ENCODE measurements around the gene RAD21L1. TPM values are rescaled to one million over a fixed set of nuclear protein-coding genes. Genes with fewer than 3 reads are reported as not detected.
A peak's percentile ranks its signal among the peaks of the same experiment; 100 is the strongest.

RAD21L1 gene
- total RNA-seq, 2 experiments from 2014 or later, result 0.18 TPM; not detected in 1

- H3K9me3 Mint-ChIP-seq (ENCODE audit: insufficient read depth), result peaks cover 15% of the 10 kb centered on the region
- H3K4me1 Mint-ChIP-seq (ENCODE audit: low read depth), result peaks cover 38% of the 10 kb centered on the region
- peak overlapping the region; percentile 88 for H3K4me3 Mint-ChIP-seq
- no peak for ATAC-seq
- peaks cover 11% of the 10 kb centered on the region for H3K36me3 Mint-ChIP-seq (ENCODE audit: low read depth)
- H3K27me3 Mint-ChIP-seq (ENCODE audit: low read depth), result no peaks in the 10 kb centered on the region
- POLR2A ChIA-PET, result interaction anchor here (0.6 to 1.1 kb wide), 4 partner anchors 9 to 69 kb away, joined by 3 to 6 read pairs (median 4); no protein-coding TSS in a partner anchor
- DNase-seq, result no peak
- CTCF ChIA-PET, result interaction anchor here (0.8 to 1.9 kb wide), 5 partner anchors 11 to 511 kb away, joined by 3 to 8 read pairs (median 4); no protein-coding TSS in a partner anchor
- H3K27ac Mint-ChIP-seq, result peak overlapping the region; percentile 93
These were observed 40.0 kb downstream of the RAD21L1 start for GRCh38 chr20:1265916-1266166.

GRCh38 chr20:1266167-1266973 is 40.5 kb downstream of the RAD21L1 start, which contains the start of gene SNPH:
Gene SNPH (plus strand): TSS chr20:1266294. CDS start chr20:1296240, 29,946 bp downstream.
- CTCF ChIA-PET, result interaction anchor here (0.8 to 1.9 kb wide), 5 partner anchors 12 to 510 kb away, joined by 3 to 8 read pairs (median 4); no protein-coding TSS in a partner anchor
- no peaks in the 10 kb centered on the region for H3K27me3 Mint-ChIP-seq (ENCODE audit: low read depth)
- H3K4me3 Mint-ChIP-seq, result peak within 1 kb of the TSS; percentile 88
- peaks cover 38% of the 10 kb centered on the region for H3K4me1 Mint-ChIP-seq (ENCODE audit: low read depth)
- peak; percentile 84 for DNase-seq
- ATAC-seq, result peak; percentile 95
- peak within 1 kb of the TSS; percentile 93 for H3K27ac Mint-ChIP-seq
- peaks cover 15% of the 10 kb centered on the region for H3K9me3 Mint-ChIP-seq (ENCODE audit: insufficient read depth)
- POLR2A ChIA-PET, result interaction anchor here (0.6 to 1.3 kb wide), 5 partner anchors 9 to 69 kb away, joined by 3 to 6 read pairs (median 3); no protein-coding TSS in a partner anchor
- peaks cover 11% of the 10 kb centered on the region for H3K36me3 Mint-ChIP-seq (ENCODE audit: low read depth)

GRCh38 chr20:1267161-1267560 is 41.3 kb downstream of the RAD21L1 start:
- ChIA-PET CTCF (interaction anchor here (1.6 kb wide), 1 partner anchor 12 kb away, joined by 4 read pairs; no protein-coding TSS in a partner anchor), POLR2A (interaction anchor here (1.1 to 1.3 kb wide), 2 partner anchors 13 to 14 kb away, joined by 3 read pairs; no protein-coding TSS in a partner anchor)
- DNase-seq, result no peak
- Mint-ChIP-seq H3K27me3 (ENCODE audit: low read depth) (no peaks in the 10 kb centered on the region), H3K36me3 (ENCODE audit: low read depth) (peaks cover 11% of the 10 kb centered on the region), H3K4me3 (peak overlapping the region; percentile 88), H3K4me1 (ENCODE audit: low read depth) (peaks cover 39% of the 10 kb centered on the region), H3K27ac (no peak overlapping the region), H3K9me3 (ENCODE audit: insufficient read depth) (peaks cover 13% of the 10 kb centered on the region)
- no peak for ATAC-seq

- Mint-ChIP-seq H3K4me3 (no peak overlapping the region), H3K27ac (peak overlapping the region; percentile 50), H3K9me3 (ENCODE audit: insufficient read depth) (peaks cover 6% of the 10 kb centered on the region), H3K27me3 (ENCODE audit: low read depth) (no peaks in the 10 kb centered on the region), H3K4me1 (ENCODE audit: low read depth) (peaks cover 39% of the 10 kb centered on the region), H3K36me3 (ENCODE audit: low read depth) (peaks cover 8% of the 10 kb centered on the region)
- DNase-seq, result no peak
- ATAC-seq, result no peak
- ChIA-PET CTCF (no interaction called here), POLR2A (no interaction called here)
These were observed 42.0 kb downstream of the RAD21L1 start for GRCh38 chr20:1267809-1268374.

GRCh38 chr20:1269235-1269634 is 43.4 kb downstream of the RAD21L1 start:
- POLR2A ChIA-PET, result no interaction called here
- peaks cover 2% of the 10 kb centered on the region for H3K36me3 Mint-ChIP-seq (ENCODE audit: low read depth)
- no peaks in the 10 kb centered on the region for H3K9me3 Mint-ChIP-seq (ENCODE audit: insufficient read depth)
- H3K4me1 Mint-ChIP-seq (ENCODE audit: low read depth), result peaks cover 31% of the 10 kb centered on the region
- no peak for DNase-seq
- no peak overlapping the region for H3K4me3 Mint-ChIP-seq
- CTCF ChIA-PET, result no interaction called here
- no peaks in the 10 kb centered on the region for H3K27me3 Mint-ChIP-seq (ENCODE audit: low read depth)
- H3K27ac Mint-ChIP-seq, result no peak overlapping the region
- ATAC-seq, result no peak

GRCh38 chr20:1269850-1270249 is 44.0 kb downstream of the RAD21L1 start:
- Mint-ChIP-seq H3K36me3 (ENCODE audit: low read depth) (peaks cover 2% of the 10 kb centered on the region), H3K4me3 (no peak overlapping the region), H3K9me3 (ENCODE audit: insufficient read depth) (no peaks in the 10 kb centered on the region), H3K4me1 (ENCODE audit: low read depth) (peaks cover 27% of the 10 kb centered on the region), H3K27me3 (ENCODE audit: low read depth) (no peaks in the 10 kb centered on the region), H3K27ac (no peak overlapping the region)
- peak; percentile 12 for DNase-seq
- POLR2A ChIA-PET, result interaction anchor here (1.1 kb wide), 1 partner anchor 22 kb away, joined by 5 read pairs; no protein-coding TSS in a partner anchor
- no peak for ATAC-seq
- CTCF ChIA-PET, result interaction anchor here (1.2 to 2.1 kb wide), 2 partner anchors 42 to 45 kb away, joined by 3 to 5 read pairs; no protein-coding TSS in a partner anchor

- POLR2A ChIA-PET, result no interaction called here
- ATAC-seq (no peak), DNase-seq (peak; percentile 6)
- H3K4me1 Mint-ChIP-seq (ENCODE audit: low read depth), result peaks cover 7% of the 10 kb centered on the region
- H3K9me3 Mint-ChIP-seq (ENCODE audit: insufficient read depth), result no peaks in the 10 kb centered on the region
- H3K27me3 Mint-ChIP-seq (ENCODE audit: low read depth), result no peaks in the 10 kb centered on the region
- CTCF ChIA-PET, result interaction anchor here (0.6 to 1.7 kb wide), 5 partner anchors 9 to 504 kb away, joined by 3 to 4 read pairs (median 4); no protein-coding TSS in a partner anchor
- H3K27ac Mint-ChIP-seq, result no peak overlapping the region
- no peak overlapping the region for H3K4me3 Mint-ChIP-seq
- H3K36me3 Mint-ChIP-seq (ENCODE audit: low read depth), result peaks cover 2% of the 10 kb centered on the region
These were observed 46.7 kb downstream of the RAD21L1 start for GRCh38 chr20:1272368-1273100.

- Mint-ChIP-seq H3K9me3 (ENCODE audit: insufficient read depth) (no peaks in the 10 kb centered on the region), H3K36me3 (ENCODE audit: low read depth) (peaks cover 2% of the 10 kb centered on the region), H3K4me3 (no peak overlapping the region), H3K27me3 (ENCODE audit: low read depth) (no peaks in the 10 kb centered on the region), H3K27ac (no peak overlapping the region), H3K4me1 (ENCODE audit: low read depth) (peaks cover 2% of the 10 kb centered on the region)
- POLR2A ChIA-PET, result interaction anchor here (1.0 kb wide), 1 partner anchor 32 kb away, joined by 3 read pairs; no protein-coding TSS in a partner anchor
- DNase-seq (peak; percentile 14), ATAC-seq (no peak)
- CTCF ChIA-PET, result interaction anchor here (1.1 to 1.7 kb wide), 4 partner anchors 8 to 231 kb away, joined by 3 to 4 read pairs (median 4); no protein-coding TSS in a partner anchor
These were observed 47.5 kb downstream of the RAD21L1 start for GRCh38 chr20:1273366-1273765.

- ChIA-PET POLR2A (interaction anchor here (0.6 to 1.5 kb wide), 4 partner anchors 9 to 431 kb away, joined by 3 to 6 read pairs (median 3); partner anchors contain the start of gene SNPH), CTCF (interaction anchor here (1.4 kb wide), 1 partner anchor 27 kb away, joined by 3 read pairs; no protein-coding TSS in a partner anchor)
- H3K9me3 Mint-ChIP-seq (ENCODE audit: insufficient read depth), result no peaks in the 10 kb centered on the region
These were observed 48.9 kb downstream of the RAD21L1 start for GRCh38 chr20:1274485-1275311.

GRCh38 chr20:1275919-1276318 is 50.1 kb downstream of the RAD21L1 start:
- H3K27ac Mint-ChIP-seq, result peak overlapping the region; percentile 1
- ChIA-PET CTCF (no interaction called here), POLR2A (interaction anchor here (1.5 kb wide), 1 partner anchor 10 kb away, joined by 6 read pairs; the partner anchor contains the start of gene SNPH)
- ATAC-seq, result no peak
- peak; percentile 12 for DNase-seq
- H3K4me3 Mint-ChIP-seq, result no peak overlapping the region
- no peaks in the 10 kb centered on the region for H3K36me3 Mint-ChIP-seq (ENCODE audit: low read depth)
- H3K4me1 Mint-ChIP-seq (ENCODE audit: low read depth), result peaks cover 2% of the 10 kb centered on the region
- H3K27me3 Mint-ChIP-seq (ENCODE audit: low read depth), result no peaks in the 10 kb centered on the region
- no peaks in the 10 kb centered on the region for H3K9me3 Mint-ChIP-seq (ENCODE audit: insufficient read depth)

More at GRCh38 chr20:1274485-1275311, 48.9 kb downstream of the RAD21L1 start:
- Mint-ChIP-seq H3K4me3 (no peak overlapping the region), H3K27ac (no peak overlapping the region), H3K27me3 (ENCODE audit: low read depth) (no peaks in the 10 kb centered on the region), H3K4me1 (ENCODE audit: low read depth) (peaks cover 2% of the 10 kb centered on the region), H3K36me3 (ENCODE audit: low read depth) (no peaks in the 10 kb centered on the region)
- peak; percentile 17 for DNase-seq
- ATAC-seq, result no peak
